Heart right ventricle (tissue), 16 donors: ENCODE measurements around the gene TTYH3. TPM values are rescaled to one million over a fixed set of nuclear protein-coding genes. Genes with fewer than 3 reads are reported as not detected.
A peak's percentile ranks its signal among the peaks of the same experiment; 100 is the strongest.

Experiments
- ATAC-seq, 8 donors: fragments of 200-7000 bp; cut with Tn5 transposase; one replicate each; pipeline ENCODE4 v1.9.1; 2020; ENCODE audit warnings: mild to moderate bottlenecking in 8 of 8, moderate library complexity in 8 of 8, moderate number of reproducible peaks in 1 of 8
- DNase-seq, 2 donors: peaks; one replicate each; pipeline ENCODE4 v3.0.0-alpha.2; 2020
- H3K27ac ChIP-seq, 10 donors: fragments of 200-600 bp; sonication (generic) in 2 of 10; one replicate each; pipeline versions ENCODE4 v1.5.0 to v1.8.0; 2020 to 2022; ENCODE audit warnings: mild to moderate bottlenecking in 3 of 10
- H3K27me3 ChIP-seq, 7 donors: fragments of 200-600 bp; one replicate each; pipeline ENCODE4 v1.8.0; 2021 to 2022; ENCODE audit warnings: mild to moderate bottlenecking in 2 of 7
- H3K36me3 ChIP-seq, 9 donors: fragments of 200-600 bp; sonication (generic) in 1 of 9; one replicate each; pipeline versions ENCODE4 v1.5.0 to v1.8.0; 2020 to 2022; ENCODE audit warnings: mild to moderate bottlenecking in 2 of 9
- H3K4me1 ChIP-seq, 9 donors: fragments of 200-600 bp; sonication (generic) in 1 of 9; one replicate each; pipeline versions ENCODE4 v1.5.0 to v1.8.0; 2020 to 2022; ENCODE audit warnings: mild to moderate bottlenecking in 4 of 9
- H3K4me3 ChIP-seq, 10 donors: fragments of 200-600 bp; sonication (generic) in 2 of 10; one replicate each; pipeline versions ENCODE4 v1.5.0 to v1.8.0; 2020 to 2022; ENCODE audit warnings: mild to moderate bottlenecking in 7 of 10, moderate library complexity in 2 of 10
- H3K9me3 ChIP-seq, 11 donors: fragments of 200-600 bp in 10 of 11; sonication (generic) in 2 of 11; one replicate each; pipeline versions ENCODE4 v1.5.0 to v1.8.0; 2013 to 2022; ENCODE audit warnings: mild to moderate bottlenecking in 2 of 11, control low read depth in 1 of 11, moderate library complexity in 1 of 11
- WGBS, 2 donors: extraction: QIAGEN DNeasy Blood & Tissue Kit; methylation state at CpG; one replicate each; pipeline ENCODE4 v1.1.7; 2013; ENCODE audit warnings: inconsistent platforms in 1 of 2; 5-methylcytosine and 5-hydroxymethylcytosine counted together
- intact Hi-C, 10 donors: fragments of 100-400 bp; cut with DNase I; formaldehyde crosslinking; loops; one replicate each; pipeline versions ENCODE4 v1.11.1 to v1.14.2; 2022
- polyA plus RNA-seq, 2 donors: library from polyadenylated mRNA; stranded (reverse); fragments of 200-250 nt; gene quantifications; one replicate each; pipeline ENCODE4 v1.2.3, GENCODE V29; 2013
- total RNA-seq, 10 donors: library from RNA; stranded (reverse); fragmentation: NEBNext Ultra II Directional in 3 of 10; extraction: Animal tissue kit (Norgen Biotek cat#: 25700) in 3 of 10; gene quantifications; one replicate each; pipeline versions ENCODE4 v1.2.1 to v1.2.4, GENCODE V29; 2021 to 2023
- TF ChIP-seq, protein P1 (sequence below), 9 donors: fragments of 200-600 bp; sonication (generic) in 2 of 9; IDR thresholded peaks; one replicate each; pipeline versions ENCODE4 v1.5.0 to v1.8.0; 2021 to 2022; ENCODE audit warnings: antibody characterized with exemption in 9 of 9, mild to moderate bottlenecking in 5 of 9, moderate library complexity in 1 of 9
- donor health status: Arrhythmogenic right ventricular cardiomyopathy.
- donor health status: ischemic (EF 13 %, LVEDD 7.1; RV severe dilation, severe dysfunction).
- donor health status: healthy with polysubstance abuse.
- donor health status: DM: no; HTN: yes; CAD: no.
- donor health status: DM: no; HTN: no; CAD: no.
- donor health status: ischemic (EF 25% LVEDD 6.9; RV normal size, moderate dysfunction).
- donor health status: ischemic (EF 25% LVEDD 5.7; RV mildly dilated, moderate dysfunction).
- donor health status: healthy.
- donor health status: DM: yes; HTN: yes; CAD: no.
- donor health status: Ischemic cardiomyopathy.
- donor health status: ischemic (EF 35%, LVEDD 5.7; RV mildly dilated, moderate dysfunction).
- donor health status: nonischemic (EF 11% LVEDD 7.7; RV severe dilation, severe dysfunction).
- donor health status: DM: yes; HTN: yes; CAD: no.
- donor health status: PGD.
- donor health status: ischemic (EF 29% LVEDD 5.4; RV normal size, mild dysfunction).
- donor health status: nonischemic (EF 23%, LVEDD 6.1; RV moderate dilation, normal function).

Gene TTYH3
- total and polyA plus RNA-seq, 12 donors: 7.0 to 37.5 (median 9.0) TPM

DNA sequence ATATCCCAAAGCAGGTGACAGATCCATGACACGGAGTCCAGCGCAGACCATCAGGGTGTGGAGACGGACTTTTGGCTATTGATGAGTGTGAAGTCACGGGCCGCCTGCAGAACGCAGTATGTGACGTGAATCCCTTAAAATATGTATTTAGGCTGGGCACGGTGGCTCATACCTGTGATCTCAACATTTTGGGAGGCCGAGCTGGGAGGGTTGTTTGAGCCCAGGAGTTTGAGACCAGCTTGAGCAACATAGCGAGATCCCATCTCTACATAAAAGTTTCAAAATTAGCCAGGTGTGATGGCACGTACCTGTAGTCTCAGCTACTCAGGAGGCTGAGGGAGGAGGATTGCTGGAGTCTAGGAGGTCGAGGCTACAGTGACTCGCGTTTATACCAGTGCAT lies 54.3 kb downstream of the TTYH3 start:
- Histone ChIP-seq H3K27me3 (peaks cover 0 to 62% (median 58%) of the 10 kb centered on the region in 7 donors), H3K4me1 (peaks cover 7 to 33% (median 17%) of the 10 kb centered on the region in 9 donors), H3K36me3 (no peaks in the 10 kb centered on the region), H3K4me3 (no peak overlapping the region), H3K27ac (no peak overlapping the region), H3K9me3 (peaks cover 0 to 4% (median 0%) of the 10 kb centered on the region in 11 donors)
- TF ChIP-seq, protein P1, sequence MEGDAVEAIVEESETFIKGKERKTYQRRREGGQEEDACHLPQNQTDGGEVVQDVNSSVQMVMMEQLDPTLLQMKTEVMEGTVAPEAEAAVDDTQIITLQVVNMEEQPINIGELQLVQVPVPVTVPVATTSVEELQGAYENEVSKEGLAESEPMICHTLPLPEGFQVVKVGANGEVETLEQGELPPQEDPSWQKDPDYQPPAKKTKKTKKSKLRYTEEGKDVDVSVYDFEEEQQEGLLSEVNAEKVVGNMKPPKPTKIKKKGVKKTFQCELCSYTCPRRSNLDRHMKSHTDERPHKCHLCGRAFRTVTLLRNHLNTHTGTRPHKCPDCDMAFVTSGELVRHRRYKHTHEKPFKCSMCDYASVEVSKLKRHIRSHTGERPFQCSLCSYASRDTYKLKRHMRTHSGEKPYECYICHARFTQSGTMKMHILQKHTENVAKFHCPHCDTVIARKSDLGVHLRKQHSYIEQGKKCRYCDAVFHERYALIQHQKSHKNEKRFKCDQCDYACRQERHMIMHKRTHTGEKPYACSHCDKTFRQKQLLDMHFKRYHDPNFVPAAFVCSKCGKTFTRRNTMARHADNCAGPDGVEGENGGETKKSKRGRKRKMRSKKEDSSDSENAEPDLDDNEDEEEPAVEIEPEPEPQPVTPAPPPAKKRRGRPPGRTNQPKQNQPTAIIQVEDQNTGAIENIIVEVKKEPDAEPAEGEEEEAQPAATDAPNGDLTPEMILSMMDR (IDR thresholded peaks at IDR 0.05): no peak
- no peak for ATAC-seq
- intact Hi-C loops: loop anchor here in 4 of 10 donors (10.0 kb wide), 3 partner anchors 211 to 241 kb away; partner anchors contain the start of gene GRIFIN (in 2 of the 4)
- WGBS, 2 donors: 93 to 97% methylated on average over 14 of the region's 14 CpGs
- no peak for DNase-seq

DNA sequence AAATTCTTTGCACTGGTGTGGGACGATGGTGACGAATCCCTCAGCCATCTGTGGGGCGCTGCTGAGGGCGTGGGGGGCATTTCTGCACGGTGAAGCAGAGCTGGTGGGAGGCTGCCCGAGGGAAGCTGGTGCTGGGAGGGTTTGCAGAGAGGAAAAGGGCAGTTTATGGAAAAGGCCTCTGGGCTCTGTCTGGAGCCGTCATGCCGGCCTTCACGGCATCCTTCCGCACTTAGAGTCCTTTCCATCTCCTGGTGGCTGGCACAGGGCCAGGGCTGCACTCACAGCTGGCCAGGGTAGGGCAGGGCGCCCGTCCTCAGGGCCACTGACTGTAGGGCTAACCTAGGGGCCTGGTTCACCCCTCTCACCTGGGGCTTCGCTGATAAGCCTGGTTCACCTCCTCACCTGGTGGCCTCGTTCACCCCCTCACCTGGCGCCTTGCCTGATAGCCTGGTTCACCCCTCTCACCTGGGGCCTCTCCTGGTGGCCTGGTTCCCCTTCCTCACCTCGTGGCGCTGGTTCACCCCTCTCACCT lies 55.6 kb downstream of the TTYH3 start:
- no peaks in the 10 kb centered on the region for H3K36me3 ChIP-seq
- ATAC-seq: peak in 7 of 8 donors; percentile 14 to 42 (median 32)
- DNase-seq: peak in 1 of 2 donors; percentile 45
- intact Hi-C loops: loop anchor here in 4 of 10 donors (10.0 kb wide), 3 partner anchors 213 to 243 kb away; partner anchors contain the start of gene GRIFIN (in 2 of the 4)
- peaks cover 0 to 60% (median 52%) of the 10 kb centered on the region in 7 donors for H3K27me3 ChIP-seq
- TF ChIP-seq, protein P1 (IDR thresholded peaks at IDR 0.05): no peak
- peak overlapping the region in 5 of 10 donors; percentile 31 to 45 (median 38) for H3K4me3 ChIP-seq
- H3K27ac ChIP-seq: no peak overlapping the region
- WGBS, 2 donors: 30 to 36% methylated on average over 16 to 17 of the region's 17 CpGs
- peaks cover 7 to 33% (median 17%) of the 10 kb centered on the region in 9 donors for H3K4me1 ChIP-seq
- peaks cover 0 to 4% (median 0%) of the 10 kb centered on the region in 11 donors for H3K9me3 ChIP-seq

DNA sequence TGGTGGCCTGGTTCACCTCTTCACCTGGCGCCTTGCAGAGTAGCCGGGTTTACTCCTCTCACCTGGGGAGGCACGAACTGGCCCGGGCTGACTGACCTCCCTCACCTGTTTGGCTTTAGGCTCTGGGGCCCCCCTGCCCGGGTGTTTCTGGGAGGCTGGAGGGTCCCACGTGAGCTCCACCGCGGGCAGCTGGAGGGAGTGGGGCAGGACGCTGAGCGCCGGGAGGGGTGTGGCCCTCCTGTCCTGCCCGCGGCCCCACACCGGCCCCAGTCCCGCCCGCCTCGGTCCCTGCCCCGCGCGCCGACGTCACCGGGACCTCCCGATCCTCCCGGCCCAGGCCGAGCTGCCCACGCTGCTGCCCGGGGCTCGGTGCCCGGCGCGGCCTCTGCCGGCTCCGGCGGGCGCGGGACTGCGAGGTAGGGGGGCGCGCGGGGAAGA lies 56.1 kb downstream of the TTYH3 start, which contains the start of gene AMZ1:
Gene AMZ1 (plus strand): TSS at position 322 of the 438 bp plus-strand sequence. CDS start 12,250 bp downstream, outside the sequence.
- TF ChIP-seq, protein P1 (IDR thresholded peaks at IDR 0.05): no peak
- intact Hi-C loops: loop anchor here in 4 of 10 donors (10.0 kb wide), 3 partner anchors 213 to 243 kb away; partner anchors contain the start of gene GRIFIN (in 2 of the 4)
- peaks cover 0 to 60% (median 52%) of the 10 kb centered on the region in 7 donors for H3K27me3 ChIP-seq

DNA sequence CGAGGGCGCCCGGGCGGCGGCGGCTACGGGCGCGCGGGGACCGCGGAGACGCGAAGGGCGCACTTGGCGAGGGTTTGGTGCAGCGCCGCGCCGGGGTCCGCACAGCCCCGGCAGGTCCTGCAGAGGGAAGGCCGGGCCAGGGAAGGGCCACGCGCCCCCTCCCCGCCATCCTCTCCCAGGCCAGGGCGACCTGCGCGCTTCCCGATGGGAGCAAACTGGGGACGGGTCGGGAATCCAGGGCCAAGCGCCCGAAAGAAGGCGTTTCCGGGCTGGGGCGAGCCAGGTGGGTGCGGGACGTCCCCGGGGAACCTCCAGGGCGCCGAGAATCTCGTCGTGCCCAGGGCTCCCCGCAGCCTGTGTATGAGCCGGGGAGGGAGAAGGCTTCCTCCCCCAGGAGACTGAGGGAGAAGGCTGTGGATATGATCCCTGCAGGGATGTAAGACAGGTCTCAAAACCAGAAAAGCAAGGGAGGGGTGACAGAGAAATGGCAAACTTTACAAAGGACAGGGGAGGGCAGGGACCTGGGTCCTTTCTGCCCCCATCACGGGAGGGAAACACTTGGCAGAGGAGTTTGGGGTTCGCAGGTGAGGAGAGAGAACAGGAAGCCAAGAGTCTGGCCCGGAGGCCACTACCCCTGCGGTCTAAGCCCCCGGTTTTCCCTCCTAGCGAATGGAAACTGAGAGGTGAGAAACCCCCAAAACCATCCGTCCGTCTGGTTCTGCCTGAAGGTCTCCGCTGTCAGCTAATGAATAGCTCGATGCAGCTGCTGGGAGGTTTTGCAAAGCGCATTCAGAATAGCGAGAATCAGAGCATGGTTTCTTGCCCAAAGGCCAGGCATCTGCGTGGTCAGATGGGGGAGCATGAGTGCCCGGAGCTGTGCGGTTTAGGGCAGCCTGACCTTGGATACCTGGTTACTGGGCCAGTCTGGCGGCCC lies 56.9 kb downstream of the TTYH3 start:
- peak in 2 of 8 donors; percentile 4 to 23 for ATAC-seq
- TF ChIP-seq, protein P1 (IDR thresholded peaks at IDR 0.05): no peak
- H3K9me3 ChIP-seq: no peaks in the 10 kb centered on the region
- H3K4me3 ChIP-seq: peak overlapping the region in 9 of 10 donors; percentile 12 to 45 (median 31)
- H3K4me1 ChIP-seq: peaks cover 7 to 33% (median 17%) of the 10 kb centered on the region in 9 donors
- H3K36me3 ChIP-seq: no peaks in the 10 kb centered on the region
- WGBS, 2 donors: 13% methylated on average over 58 to 62 of the region's 62 CpGs
- DNase-seq: no peak
- intact Hi-C loops: loop anchor here in 4 of 10 donors (10.0 kb wide), 3 partner anchors 214 to 244 kb away; partner anchors contain the start of gene GRIFIN (in 2 of the 4)
- no peak overlapping the region for H3K27ac ChIP-seq
- peaks cover 0 to 60% (median 52%) of the 10 kb centered on the region in 7 donors for H3K27me3 ChIP-seq

More for the DNA sequence above, 56.1 kb downstream of the TTYH3 start, which contains the start of gene AMZ1:
- ATAC-seq: peak in 4 of 8 donors; percentile 28 to 55 (median 38)
- no peak for DNase-seq
- 3% methylated on average over 41 of the region's 41 CpGs for WGBS, 2 donors
- no peak within 1 kb of the TSS for H3K27ac ChIP-seq
- peaks cover 0 to 4% (median 0%) of the 10 kb centered on the region in 11 donors for H3K9me3 ChIP-seq
- peaks cover 7 to 33% (median 17%) of the 10 kb centered on the region in 9 donors for H3K4me1 ChIP-seq
- peak within 1 kb of the TSS in 9 of 10 donors; percentile 12 to 45 (median 31) for H3K4me3 ChIP-seq
- no peaks in the 10 kb centered on the region for H3K36me3 ChIP-seq
